HG03175 (cell line): Measurements from ENCODE around the gene ARHGAP40.

Source experiments
- ATAC-seq: cut with Tn5 transposase; IDR thresholded peaks from one replicate; pipeline ENCODE4 v1.9.1; 2021; ENCODE audit warnings: mild to moderate bottlenecking, moderate library complexity; ENCODE audit not compliant: unreplicated experiment

ARHGAP40 gene

DNA sequence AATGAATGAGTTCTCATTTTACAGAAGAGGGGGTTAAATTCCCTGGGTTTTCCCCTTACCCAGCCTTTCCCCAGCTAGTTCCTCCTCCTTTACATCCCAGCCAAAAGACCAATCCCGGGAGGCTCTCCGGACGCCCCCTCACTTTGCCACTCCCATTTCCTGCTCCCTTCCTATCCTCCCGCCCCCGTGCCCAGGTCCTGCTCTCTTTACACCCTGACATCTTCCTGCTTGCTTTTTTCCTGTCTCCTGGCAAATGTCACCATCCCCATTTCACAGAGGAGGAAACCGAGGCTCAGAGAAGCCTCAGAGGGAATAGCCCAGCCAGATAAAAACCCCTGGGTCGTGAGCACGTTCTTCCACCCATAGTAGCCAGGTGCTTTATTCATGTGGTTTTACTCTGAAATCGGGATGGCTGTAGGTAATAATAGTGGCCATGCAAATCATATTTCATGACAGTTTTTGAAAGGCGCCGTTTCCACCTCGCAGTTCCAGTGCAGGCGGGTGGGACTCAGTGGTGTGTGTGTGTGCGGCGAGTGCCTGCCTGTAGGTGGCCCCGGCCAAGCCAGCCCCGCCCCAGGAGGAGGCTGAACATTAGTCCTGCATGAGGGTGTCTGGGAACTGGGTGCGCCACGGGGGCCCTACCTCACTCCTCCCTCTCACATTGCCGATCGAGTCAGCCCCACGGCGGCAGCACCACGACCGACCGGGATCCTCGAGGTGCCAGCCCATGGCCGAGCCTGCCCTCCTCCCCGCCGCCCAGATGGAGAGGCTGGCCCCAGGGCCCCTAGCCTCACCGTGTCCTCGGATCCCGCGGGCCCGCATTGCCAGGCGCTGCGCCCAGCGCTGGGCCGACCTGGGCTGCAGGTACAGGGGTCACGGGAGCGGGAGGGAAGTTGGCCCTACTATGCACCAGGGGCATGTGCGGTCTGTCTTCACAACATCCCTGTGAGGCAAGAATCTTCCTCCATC lies at the start of gene ARHGAP40:
ARHGAP40 (plus strand) TSS at position 594 of the 969 bp plus-strand sequence.
- ATAC-seq = no peak

DNA sequence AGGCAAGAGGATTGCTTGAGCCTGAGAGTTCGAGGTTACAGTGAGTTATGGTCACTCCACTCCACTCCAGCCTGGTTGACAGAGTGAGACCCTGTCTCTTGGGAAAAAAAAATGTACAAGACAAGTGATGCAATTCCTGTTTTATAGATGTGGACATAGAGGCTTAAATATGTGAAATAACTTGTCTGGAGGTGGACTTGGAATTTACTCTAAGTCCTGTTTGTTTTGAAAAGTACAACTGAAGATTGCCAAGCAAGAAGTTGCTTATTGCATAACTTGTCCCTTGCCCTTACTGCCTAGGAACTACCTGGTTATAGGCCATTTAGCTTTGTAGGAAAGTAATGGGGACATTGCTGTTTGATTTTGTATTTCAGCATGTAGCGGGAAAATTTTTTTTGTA lies 46.6 kb upstream of the ARHGAP40 start:
- ATAC-seq = no peak

DNA sequence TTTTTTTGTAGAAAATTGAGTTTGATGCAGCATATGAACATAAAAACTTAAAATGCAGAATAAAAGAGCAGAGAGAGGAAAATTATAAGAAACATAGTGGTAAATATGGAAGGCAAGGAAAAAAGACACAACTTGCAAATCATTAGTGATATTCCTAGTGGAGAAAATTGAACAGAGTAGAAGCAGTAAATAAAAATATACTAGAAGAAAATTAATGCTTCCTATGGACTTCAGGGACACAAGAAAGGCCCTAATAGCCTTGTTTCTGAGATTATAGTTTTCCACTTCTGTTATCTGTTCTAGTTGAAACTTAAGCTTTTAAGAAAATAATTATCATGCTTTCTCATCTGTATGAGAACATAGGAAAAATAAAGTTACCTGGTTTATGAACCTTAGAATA lies 46.2 kb upstream of the ARHGAP40 start:
- ATAC-seq = no peak

DNA sequence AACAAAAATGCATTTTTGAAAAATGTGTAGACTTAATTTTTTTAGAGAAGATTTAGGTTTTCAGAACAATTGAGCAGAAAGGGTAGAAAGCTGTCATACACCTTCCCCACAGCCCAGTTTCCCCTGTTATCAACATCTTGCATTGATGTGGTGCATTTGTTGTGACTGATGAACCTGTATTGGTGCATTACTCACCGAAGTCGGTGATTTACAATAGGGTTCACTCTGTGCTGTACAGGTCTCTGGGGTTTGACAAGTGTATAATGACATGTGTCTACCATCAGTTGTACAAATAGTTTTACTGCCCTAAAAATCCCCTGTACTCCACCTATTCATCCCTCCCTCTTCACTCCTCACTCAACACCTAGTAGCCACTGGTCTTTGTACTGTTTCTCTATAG lies 44.4 kb upstream of the ARHGAP40 start:
- no peak for ATAC-seq

DNA sequence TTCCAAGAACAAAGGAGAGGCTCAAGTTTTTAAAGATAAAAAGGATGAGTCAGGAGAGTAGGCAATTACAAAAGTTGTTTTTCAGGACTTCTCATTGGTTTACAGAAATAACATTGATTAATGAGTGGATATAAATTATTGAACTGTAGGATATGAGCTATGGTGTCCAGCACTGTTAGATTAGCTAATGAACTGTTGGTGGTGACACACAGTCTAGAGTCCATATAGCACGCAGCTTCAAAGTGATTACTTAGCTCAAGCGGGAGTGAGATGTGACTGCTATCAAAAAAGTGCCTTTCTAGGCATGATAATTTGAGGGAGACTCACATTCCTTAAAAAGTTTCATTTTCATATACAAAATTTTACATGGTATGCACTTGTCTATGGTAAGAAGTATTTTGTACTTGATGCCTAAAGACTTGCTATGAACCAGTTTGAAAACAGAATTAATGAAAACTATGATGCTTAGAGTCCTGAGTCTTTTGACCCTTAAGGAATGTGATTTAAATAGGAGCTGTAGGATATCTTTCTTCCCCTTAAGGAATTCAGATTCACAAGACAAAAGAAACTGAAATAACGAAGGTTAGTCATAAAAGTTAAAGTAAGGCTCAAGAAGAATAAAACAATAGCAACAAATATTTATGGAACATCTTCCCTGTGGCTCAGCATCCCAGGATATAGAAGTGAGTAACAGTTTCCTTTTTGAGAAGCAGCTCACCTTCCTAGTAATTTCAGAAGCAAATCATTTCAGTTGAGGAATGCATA lies 42.8 kb upstream of the ARHGAP40 start:
- no peak for ATAC-seq

DNA sequence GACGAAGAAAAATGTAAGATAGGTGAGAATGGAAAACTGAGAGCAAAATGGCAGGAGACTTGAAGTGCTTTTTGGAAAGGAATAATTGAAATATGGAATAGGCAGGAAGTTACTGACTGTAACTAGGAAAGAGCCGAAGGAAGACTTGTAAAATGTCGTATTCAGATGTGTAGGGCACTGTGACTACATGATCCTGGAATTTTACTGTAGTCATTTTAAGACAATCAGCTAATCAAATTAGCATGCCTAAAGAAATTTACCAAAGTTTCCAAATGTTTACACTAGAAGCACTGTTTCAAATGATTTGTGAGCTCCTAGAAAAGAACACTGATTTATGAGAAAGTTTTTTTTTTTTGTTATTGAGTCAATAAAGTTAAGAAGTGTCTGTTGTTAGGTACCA lies 41.8 kb upstream of the ARHGAP40 start:
- no peak for ATAC-seq

DNA sequence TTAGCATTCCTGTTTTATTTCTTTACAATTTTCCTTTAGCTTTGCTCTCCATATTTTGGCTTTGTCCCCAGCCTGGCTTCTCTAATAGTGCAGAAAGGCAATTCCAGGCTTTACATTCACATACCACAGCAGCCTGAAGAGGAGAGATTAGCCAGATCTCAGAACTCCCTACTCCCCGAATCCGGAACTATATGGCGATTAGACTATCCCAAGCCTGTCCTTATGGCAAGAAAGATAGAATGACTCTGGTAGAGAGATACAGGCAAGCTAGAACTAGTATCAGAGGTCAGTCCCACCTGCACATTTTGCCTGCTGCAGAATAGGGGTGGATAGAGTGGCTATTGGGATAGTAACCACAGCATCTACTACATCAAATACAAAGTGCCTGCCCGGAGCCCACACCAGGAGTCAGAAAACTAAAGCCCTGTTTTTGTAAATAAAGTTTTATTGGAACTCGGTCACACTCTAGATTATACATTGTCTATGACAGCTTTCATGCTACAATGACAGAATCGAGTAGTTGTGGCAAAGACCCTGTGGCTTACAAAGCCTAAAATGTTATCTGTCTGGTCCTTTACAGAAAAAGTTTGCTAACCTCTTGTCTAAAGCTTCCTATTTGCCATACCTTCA lies 37.7 kb upstream of the ARHGAP40 start:
- no peak for ATAC-seq

DNA sequence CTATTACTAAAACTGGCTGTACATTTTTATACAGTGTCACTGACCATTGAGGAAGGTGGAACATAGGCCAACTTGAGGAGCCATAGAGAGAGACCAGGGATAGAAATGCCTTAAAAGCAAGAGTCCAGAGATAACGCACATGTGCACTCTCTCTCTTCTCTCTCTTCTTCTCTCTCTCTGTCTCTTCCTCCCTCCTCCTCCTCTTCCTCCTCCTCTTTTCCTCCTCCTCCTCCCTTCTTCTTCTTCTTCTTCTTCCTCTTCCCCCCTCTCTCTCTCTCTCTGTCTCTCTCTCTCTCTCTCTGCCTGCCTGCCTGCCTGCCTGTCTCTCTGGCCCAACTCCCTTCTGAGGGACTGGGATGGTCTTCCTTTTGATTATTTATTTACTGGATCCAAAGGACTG lies 36.9 kb upstream of the ARHGAP40 start:
- ATAC-seq = no peak

DNA sequence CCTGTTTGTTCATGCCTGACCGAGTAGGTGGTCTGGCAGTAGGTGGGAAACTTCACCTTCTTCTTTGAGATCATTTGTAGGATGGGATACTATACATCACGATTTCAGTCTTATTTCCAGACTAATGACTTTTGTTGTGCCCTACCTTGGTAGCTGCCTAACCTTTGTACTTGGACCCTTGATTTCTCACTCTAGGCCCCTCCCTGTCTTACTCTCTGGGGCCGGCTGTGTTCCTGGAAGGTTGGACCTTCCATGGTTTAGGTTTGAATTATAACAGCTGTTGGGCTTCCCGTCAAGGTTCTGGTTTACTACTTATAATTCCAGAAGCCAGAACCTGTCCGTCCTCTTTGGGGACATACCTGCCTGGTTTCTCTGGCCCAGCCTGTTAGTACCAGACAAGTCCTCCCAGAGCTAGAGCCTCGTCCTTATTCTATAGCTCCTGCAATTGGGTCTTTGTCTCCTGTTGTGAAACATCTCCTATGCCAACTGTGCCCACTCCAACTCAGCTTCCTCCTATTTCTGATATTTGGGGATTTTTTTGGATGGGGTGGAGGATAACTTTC lies 35.5 kb upstream of the ARHGAP40 start:
- ATAC-seq = no peak

DNA sequence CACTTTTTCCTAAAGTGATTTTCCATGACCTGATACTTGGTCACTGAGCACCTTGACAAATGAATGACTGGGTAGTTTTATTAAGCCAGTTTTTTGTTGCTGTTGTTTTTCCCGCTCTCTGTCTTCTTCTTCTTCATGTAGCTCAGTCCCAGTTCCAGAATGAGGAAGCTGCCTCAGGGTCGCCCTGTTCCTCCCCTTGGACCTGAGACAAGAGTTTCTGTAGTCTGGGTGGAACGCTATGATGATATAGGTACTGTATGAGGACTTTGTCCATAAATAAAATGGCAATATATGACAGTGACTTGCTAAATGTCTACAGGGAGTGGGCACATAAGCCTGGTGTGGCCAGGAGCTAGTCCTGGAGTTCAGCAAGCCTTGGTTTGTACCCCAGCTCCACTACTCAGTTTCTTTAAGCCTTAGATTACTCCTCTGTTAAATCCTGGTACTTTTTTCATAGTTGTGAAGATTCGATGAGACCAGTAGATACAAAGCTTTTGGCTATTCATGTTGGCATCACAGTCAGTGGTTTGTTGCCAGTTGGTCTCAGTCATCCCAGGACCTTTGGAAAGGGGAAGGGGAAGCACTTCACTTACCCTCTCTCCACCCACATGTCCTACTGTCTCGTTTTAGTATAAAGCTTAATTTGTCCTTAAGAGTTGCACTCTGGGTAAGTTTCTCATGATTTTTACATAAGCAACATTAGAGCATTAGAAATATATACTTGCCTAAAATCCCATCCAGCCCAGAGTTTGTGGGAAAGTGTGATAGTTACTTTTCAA lies 31.7 kb upstream of the ARHGAP40 start:
- no peak for ATAC-seq

DNA sequence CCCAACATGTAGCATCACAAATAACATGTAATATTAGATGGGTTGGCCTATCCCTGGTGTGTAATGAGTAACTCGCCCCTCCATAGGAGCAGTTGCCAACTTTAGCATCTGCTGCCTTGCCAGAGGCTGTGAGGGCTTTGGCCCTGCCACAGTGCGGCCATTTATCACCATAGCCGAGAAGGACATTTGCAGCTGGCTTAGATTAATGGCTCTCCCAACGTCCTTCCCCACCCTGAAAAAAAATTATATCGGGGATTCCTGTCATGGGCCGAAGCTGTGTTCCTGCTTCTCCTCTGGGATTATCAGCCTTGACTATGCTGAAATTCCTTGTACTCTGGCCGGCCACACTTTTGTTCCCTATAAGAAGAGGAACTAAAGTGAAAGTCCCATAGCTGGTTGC lies 28.2 kb upstream of the ARHGAP40 start:
- ATAC-seq = no peak

DNA sequence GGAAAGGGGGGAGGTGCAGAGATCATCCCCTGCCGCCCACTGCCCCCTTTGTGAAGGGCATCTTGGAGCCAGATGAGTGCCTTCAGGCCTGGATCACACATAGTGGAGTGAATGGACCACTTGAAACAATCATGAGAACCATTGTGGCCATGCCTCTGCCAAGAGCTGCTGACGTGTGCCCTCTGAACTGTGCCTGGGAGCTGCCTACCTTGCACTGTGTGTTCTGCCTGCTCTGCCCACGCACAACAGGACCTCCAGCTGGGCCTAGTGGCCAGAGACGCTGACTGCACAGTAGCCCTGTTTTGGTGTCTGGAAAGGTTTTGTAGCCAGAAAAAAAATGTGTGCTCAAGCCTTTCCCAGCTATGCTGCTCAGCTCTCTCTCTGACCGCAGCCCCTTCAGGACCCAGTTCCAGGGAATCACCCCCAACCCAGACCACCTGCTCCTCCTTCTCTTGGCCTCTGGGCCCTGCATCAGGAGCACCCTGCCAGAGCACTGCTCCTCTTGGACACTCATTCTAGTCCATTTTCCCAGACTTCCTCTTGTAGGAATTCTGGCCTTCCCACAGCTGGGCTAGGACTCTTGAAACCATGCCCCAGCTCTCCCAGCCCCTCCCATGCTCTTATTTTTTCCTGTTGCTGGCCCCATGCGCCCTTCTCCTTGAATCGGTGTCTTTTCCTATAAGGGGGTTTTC lies 22.2 kb upstream of the ARHGAP40 start:
- no peak for ATAC-seq

DNA sequence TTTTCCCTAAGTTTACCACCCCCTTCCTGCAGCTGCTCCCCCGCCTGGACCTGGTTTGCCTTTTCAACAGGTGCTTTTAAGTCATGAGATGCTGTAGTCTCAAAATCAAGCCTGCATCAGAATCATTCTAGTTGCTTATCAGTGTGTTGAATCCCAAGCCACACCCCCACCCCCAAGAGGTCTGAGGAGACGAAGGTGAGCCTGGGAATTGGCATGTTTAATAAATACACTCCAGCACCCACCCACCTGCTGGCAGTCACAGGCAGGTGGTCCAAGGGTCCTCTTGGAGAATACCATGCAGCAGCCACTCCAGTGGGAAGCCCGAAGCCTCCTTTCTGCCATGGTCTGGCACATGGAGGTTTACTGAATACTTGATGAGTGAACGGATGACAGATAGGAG lies 21.7 kb upstream of the ARHGAP40 start:
- ATAC-seq = no peak

DNA sequence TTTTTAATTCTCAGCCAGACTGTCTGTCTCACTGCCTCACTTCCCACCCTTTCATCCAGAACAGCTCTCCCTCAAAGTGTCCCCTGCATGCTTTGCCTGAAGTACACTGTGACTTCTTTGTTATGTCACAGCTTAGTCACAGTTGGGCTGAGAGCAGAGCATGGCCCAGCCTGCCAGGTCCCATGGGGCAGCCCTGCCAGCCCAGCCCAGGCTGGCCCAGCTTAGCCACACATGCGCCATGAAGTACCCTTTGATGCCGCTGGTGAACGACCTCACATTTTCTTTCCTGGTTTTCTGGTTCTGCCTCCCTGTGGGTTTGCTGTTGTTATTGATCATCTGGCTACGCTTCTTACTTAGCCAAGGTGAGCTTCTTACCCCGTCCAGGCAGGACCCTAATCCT lies 20.6 kb upstream of the ARHGAP40 start, which contains the start of gene ADIG:
ADIG (plus strand) TSS at position 185 of the 400 bp plus-strand sequence; CDS start at position 239, 54 bp downstream.
- no peak for ATAC-seq

DNA sequence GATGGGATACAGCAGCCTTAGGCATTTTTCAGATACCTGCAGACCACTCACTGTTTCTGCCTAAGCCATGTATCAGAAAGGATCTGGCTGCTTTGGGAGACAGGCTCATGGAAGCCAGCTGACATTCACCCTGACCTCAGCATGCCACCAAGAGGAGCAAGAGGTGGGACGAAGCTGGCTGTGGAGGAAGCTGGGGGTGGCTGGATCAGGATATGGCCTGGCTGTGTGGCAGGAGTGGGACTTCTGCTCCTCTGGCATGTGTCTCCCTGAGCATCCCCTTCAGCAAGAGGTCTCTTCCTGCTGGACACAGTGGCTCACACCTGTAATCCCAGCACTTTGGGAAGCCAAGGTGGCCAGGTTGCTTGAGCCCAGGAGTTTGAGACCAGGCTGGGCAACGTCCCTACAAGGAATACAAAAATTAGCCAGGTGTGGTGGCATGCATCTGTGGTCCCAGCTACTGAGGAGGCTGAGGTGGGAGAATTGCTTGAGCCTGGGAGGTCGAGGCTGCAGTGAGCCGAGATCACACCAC lies 19.7 kb upstream of the ARHGAP40 start:
- no peak for ATAC-seq

DNA sequence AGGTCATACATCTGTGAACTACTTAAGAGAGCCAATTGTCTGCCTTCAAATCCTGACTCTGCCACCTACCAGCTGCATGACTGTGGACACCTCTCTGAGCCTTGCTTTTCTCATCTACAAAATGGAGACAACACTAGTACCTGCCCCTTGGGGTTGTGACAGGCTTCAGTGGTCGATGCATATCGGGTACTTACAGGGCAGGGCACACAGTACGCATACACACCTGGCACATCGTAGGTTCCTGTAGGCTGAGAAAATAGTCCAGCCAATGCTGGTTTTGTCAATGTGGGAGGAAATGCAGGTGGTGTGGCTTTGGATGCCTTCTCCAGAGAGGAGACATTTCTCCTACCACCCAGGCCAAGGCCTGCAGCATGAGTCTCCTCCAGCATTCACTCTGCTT lies 18.3 kb upstream of the ARHGAP40 start:
- ATAC-seq = no peak

DNA sequence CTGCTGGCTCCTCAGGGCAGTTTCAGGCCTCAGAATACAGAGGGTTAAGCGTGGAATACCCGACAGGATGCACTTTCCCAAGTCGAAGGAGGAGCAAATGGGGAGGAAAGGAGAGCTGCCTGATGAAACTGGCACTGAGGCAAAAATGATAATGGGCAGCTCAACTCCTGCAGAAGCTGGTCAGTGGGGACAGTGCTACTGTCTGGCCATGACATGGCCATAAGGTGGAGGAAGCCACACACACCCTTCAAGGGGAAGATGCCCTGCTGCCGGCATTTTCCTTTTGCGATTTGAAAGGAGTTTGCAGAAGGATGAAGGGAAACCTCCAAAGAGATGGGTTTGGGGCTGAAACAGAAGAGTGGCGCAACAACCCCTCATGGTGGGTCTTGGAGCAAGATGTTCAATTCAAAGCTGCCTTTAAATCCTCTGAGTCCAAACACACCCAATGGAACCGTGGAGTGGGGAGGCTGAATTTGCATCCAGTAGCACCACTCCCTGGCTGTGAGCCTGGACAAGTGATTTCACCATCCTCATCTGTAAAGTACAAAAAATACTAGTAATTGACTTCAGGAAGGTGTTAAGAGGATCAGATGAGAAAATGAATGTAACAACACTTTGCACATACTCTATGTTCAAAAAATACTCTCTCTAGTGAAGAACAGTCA lies 17.4 kb upstream of the ARHGAP40 start:
- no peak for ATAC-seq

DNA sequence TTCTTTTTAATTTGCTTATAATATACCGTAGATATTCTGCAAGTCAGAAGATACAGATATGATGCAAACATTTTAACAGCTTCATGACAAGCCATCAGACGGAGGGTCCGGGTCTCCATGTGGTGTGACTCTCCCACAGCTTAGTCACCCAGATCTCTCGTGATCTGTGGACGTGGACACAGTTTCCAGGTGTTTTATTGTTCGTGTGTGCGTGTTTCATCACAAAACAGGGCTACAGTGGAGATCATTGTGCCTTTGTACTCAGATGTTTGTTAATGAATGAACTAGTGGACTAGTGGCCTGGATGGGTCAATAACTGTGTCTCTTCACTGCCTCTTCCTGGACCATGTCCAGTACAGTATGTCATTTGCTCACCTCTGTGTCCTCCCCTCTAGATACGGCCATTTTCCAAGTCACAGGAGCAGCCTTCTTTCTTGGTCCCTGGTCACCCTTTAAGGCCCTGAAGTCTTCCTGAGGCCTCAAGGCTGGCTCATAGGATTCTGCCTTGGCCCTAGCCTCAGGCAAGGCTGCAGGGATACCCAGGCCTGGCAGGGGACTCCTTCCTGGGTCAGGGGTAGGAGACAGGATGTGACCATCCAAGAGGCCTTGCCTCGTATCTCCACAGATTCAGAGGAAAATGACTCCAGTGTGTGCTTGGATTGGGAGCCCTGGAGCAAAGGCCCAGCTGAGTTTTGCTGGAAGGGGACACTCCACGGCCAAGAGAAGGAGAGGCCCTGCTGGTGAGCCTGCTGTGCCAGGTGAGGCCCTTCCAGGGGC lies 16.0 kb upstream of the ARHGAP40 start:
- ATAC-seq = no peak
